IMR-90 (cell line): ENCODE data around the gene EFS. TPM values are rescaled to one million over a fixed set of nuclear protein-coding genes. Genes with fewer than 3 reads are reported as not detected.

Source experiments
- ATAC-seq: fragments of 200-7000 bp; cut with Tn5 transposase; 2 replicates; pipeline ENCODE4 v1.9.1; 2020; ENCODE audit warnings: low read depth, mild to moderate bottlenecking, moderate library complexity
- BruUV-seq: library from RNA; stranded (reverse); fragments of 400-500 nt; replicated peaks from 2 replicates; lab custom pipeline; 2021; lab: Mats Ljungman, UMichigan
- CTCF ChIA-PET: fragments of 300-600 bp; formaldehyde crosslinking; extraction: SDS; loops from one replicate; lab custom pipeline; 2021; ENCODE audit warnings: antibody characterized with exemption; lab: Yijun Ruan, JAX
- POLR2A ChIA-PET: fragments of 300-600 bp; sonication (Branson Sonifier 250); formaldehyde crosslinking; loops from one replicate; lab custom pipeline; 2022; ENCODE audit warnings: antibody characterized with exemption; ENCODE audit not compliant: unreplicated experiment; lab: Charles Lee
- DNase-seq: peaks from one replicate; pipeline ENCODE4 v3.0.0; 2013
- H2AFZ ChIP-seq: replicated peaks from 2 replicates; pipeline ENCODE3; 2013; ENCODE audit warnings: low read length, mild to moderate bottlenecking; ENCODE audit not compliant: poor library complexity
- H2AK5ac ChIP-seq: 2 replicates; pipeline ENCODE4 v1.6.1; 2013; ENCODE audit warnings: low read depth, low read length, inconsistent platforms
- H2AK9ac ChIP-seq: replicated peaks from 2 replicates; pipeline ENCODE3; 2013; ENCODE audit warnings: mild to moderate bottlenecking, low read depth, low read length, moderate library complexity; ENCODE audit not compliant: poor library complexity
- H2BK120ac ChIP-seq: 2 replicates; pipeline ENCODE4 v1.6.1; 2013; ENCODE audit warnings: low read depth, low read length, inconsistent platforms
- H2BK15ac ChIP-seq: 3 replicates; pipeline ENCODE4 v1.6.1; 2013; ENCODE audit warnings: low read depth, low read length, inconsistent platforms
- H2BK20ac ChIP-seq: 2 replicates; pipeline ENCODE4 v1.6.1; 2013; ENCODE audit warnings: low read depth, mild to moderate bottlenecking, inconsistent platforms, low read length, moderate library complexity
- H2BK5ac ChIP-seq: 2 replicates; pipeline ENCODE4 v1.6.1; 2013; ENCODE audit warnings: mild to moderate bottlenecking, low read depth, low read length, inconsistent platforms; ENCODE audit not compliant: poor library complexity, severe bottlenecking
- H3K14ac ChIP-seq: replicated peaks from 2 replicates; pipeline ENCODE4 v1.6.1; 2013; ENCODE audit warnings: low read depth, low read length, inconsistent platforms
- H3K18ac ChIP-seq: 2 replicates; pipeline ENCODE4 v1.6.1; 2013; ENCODE audit warnings: low read depth, low read length, control low read depth
- H3K23ac ChIP-seq: 2 replicates; pipeline ENCODE4 v1.6.1; 2013; ENCODE audit warnings: low read depth, low read length, inconsistent platforms
- H3K27ac ChIP-seq: 2 replicates; pipeline ENCODE4 v1.5.1; 2013; ENCODE audit warnings: mild to moderate bottlenecking, control low read depth, low read length; ENCODE audit not compliant: insufficient read depth
- H3K27me3 ChIP-seq: 2 replicates; pipeline ENCODE4 v1.6.1; 2013; ENCODE audit warnings: low read length; ENCODE audit not compliant: control insufficient read depth, insufficient read depth
- H3K36me3 ChIP-seq: 2 replicates; pipeline ENCODE4 v1.6.1; 2013; ENCODE audit warnings: low read length, mixed read lengths; ENCODE audit not compliant: control insufficient read depth, insufficient read depth
- H3K4ac ChIP-seq: 2 replicates; pipeline ENCODE4 v1.6.1; 2013; ENCODE audit warnings: low read depth, low read length, inconsistent platforms
- H3K4me1 ChIP-seq: 2 replicates; pipeline ENCODE4 v1.6.1; 2013; ENCODE audit warnings: low read length, mixed read lengths; ENCODE audit not compliant: control insufficient read depth, insufficient read depth
- H3K4me2 ChIP-seq: 2 replicates; pipeline ENCODE4 v1.6.1; 2013; ENCODE audit warnings: low read depth, mild to moderate bottlenecking, control low read depth, low read length, moderate library complexity
- H3K4me3 ChIP-seq: 2 replicates; pipeline ENCODE4 v1.5.1; 2013; ENCODE audit warnings: low read depth, mild to moderate bottlenecking, control low read depth, low read length, moderate library complexity; ENCODE audit not compliant: insufficient read depth
- H3K56ac ChIP-seq: 2 replicates; pipeline ENCODE4 v1.6.1; 2013; ENCODE audit warnings: low read length, inconsistent platforms; ENCODE audit not compliant: insufficient read depth; ENCODE audit errors: extremely low read depth
- H3K79me1 ChIP-seq, 2 experiments: 2 replicates each; pipeline ENCODE4 v1.6.1; 2013; ENCODE audit warnings: low read length in 2 of 2, inconsistent platforms in 1 of 2, low read depth in 1 of 2
- H3K9ac ChIP-seq: 2 replicates; pipeline ENCODE4 v1.6.1; 2013; ENCODE audit warnings: low read depth, low read length, control low read depth
- H3K9me1 ChIP-seq: 2 replicates; pipeline ENCODE4 v1.6.1; 2013; ENCODE audit warnings: low read length, inconsistent platforms; ENCODE audit not compliant: insufficient read depth
- H3K9me3 ChIP-seq: 2 replicates; pipeline ENCODE4 v1.6.1; 2013; ENCODE audit warnings: low read length; ENCODE audit not compliant: control insufficient read depth, insufficient read depth
- H4K20me1 ChIP-seq: 2 replicates; pipeline ENCODE4 v1.6.1; 2013; ENCODE audit warnings: low read length, inconsistent platforms; ENCODE audit not compliant: insufficient read depth
- H4K5ac ChIP-seq: 2 replicates; pipeline ENCODE4 v1.6.1; 2013; ENCODE audit warnings: mild to moderate bottlenecking, low read depth, low read length, control low read depth
- H4K8ac ChIP-seq, 2 experiments: 2 replicates each; pipeline ENCODE4 v1.6.1; 2013; ENCODE audit warnings: low read depth in 2 of 2, low read length in 2 of 2, control low read depth in 1 of 2, inconsistent platforms in 1 of 2
- H4K91ac ChIP-seq: 2 replicates; pipeline ENCODE4 v1.6.1; 2013; ENCODE audit warnings: low read depth, low read length, inconsistent platforms; ENCODE audit not compliant: insufficient read depth
- BHLHE40 ChIP-seq: fragments of 150-350 bp; IDR thresholded peaks from 2 replicates; pipeline ENCODE4 v1.6.1; 2016; ENCODE audit warnings: mild to moderate bottlenecking, low read depth, low read length
- CEBPB ChIP-seq: IDR thresholded peaks from 2 replicates; pipeline ENCODE4 v1.6.1; 2012; ENCODE audit warnings: low read depth, low read length, improper control_type of control experiment
- CHD1 ChIP-seq: IDR thresholded peaks from 2 replicates; pipeline ENCODE4 v1.6.1; 2012; ENCODE audit warnings: low read depth, low read length, improper control_type of control experiment
- CTCF ChIP-seq: conservative IDR thresholded peaks from 2 replicates; pipeline ENCODE4 v1.5.1; 2012; ENCODE audit warnings: mild to moderate bottlenecking, low read depth, low read length, improper control_type of control experiment
- FOS ChIP-seq: fragments of 150-350 bp; IDR thresholded peaks from 2 replicates; pipeline ENCODE4 v1.6.1; 2016; ENCODE audit warnings: low read depth, low read length
- MAFK ChIP-seq: IDR thresholded peaks from 2 replicates; pipeline ENCODE4 v1.6.1; 2012; ENCODE audit warnings: low read depth, low read length, improper control_type of control experiment
- MAZ ChIP-seq: IDR thresholded peaks from 2 replicates; pipeline ENCODE4 v1.6.1; 2012; ENCODE audit warnings: low read depth, mild to moderate bottlenecking, low read length, improper control_type of control experiment, moderate library complexity, borderline replicate concordance
- MXI1 ChIP-seq: IDR thresholded peaks from 2 replicates; pipeline ENCODE4 v1.6.1; 2012; ENCODE audit warnings: low read depth, mild to moderate bottlenecking, low read length, moderate library complexity, borderline replicate concordance
- NFE2L2 ChIP-seq: fragments of 150-350 bp; IDR thresholded peaks from 2 replicates; pipeline ENCODE4 v1.6.1; 2016; ENCODE audit warnings: low read depth, mild to moderate bottlenecking, low read length
- POLR2A ChIP-seq: IDR thresholded peaks from 2 replicates; pipeline ENCODE4 v1.6.1; 2012; ENCODE audit warnings: mild to moderate bottlenecking, low read depth, low read length
- RAD21 ChIP-seq: IDR thresholded peaks from 2 replicates; pipeline ENCODE4 v1.6.1; 2012; ENCODE audit warnings: low read length, improper control_type of control experiment
- RCOR1 ChIP-seq: IDR thresholded peaks from 2 replicates; pipeline ENCODE4 v1.6.1; 2012; ENCODE audit warnings: mild to moderate bottlenecking, low read length, improper control_type of control experiment; ENCODE audit not compliant: insufficient replicate concordance
- RFX5 ChIP-seq: IDR thresholded peaks from 2 replicates; pipeline ENCODE4 v1.8.0; 2012; ENCODE audit warnings: low read depth, mild to moderate bottlenecking, low read length, moderate library complexity
- SMC3 ChIP-seq: fragments of 150-350 bp; IDR thresholded peaks from 2 replicates; pipeline ENCODE4 v1.6.1; 2016; ENCODE audit warnings: low read depth, mild to moderate bottlenecking, antibody characterized with exemption, low read length, moderate library complexity
- whole genome bisulfite sequencing, 2 experiments: methylation state at CpG; one replicate each; pipeline versions ENCODE4 v1.1.5 to v1.1.7; 2013; ENCODE audit warnings: missing lambda C conversion rate in 2 of 2; ENCODE audit not compliant: insufficient read length in 1 of 2; ENCODE audit errors: extremely low coverage in 2 of 2; 5-methylcytosine and 5-hydroxymethylcytosine counted together
- dilution Hi-C: fragments of 300-500 bp; cut with HindIII; formaldehyde crosslinking; loops from one replicate; pipeline ENCODE4 v1.14.3; 2018; ENCODE audit warnings: low sequenced_read_pairs; ENCODE audit not compliant: unreplicated experiment
- in situ Hi-C: fragments of 300-500 bp; cut with MboI; formaldehyde crosslinking; loops from 3 replicates; pipeline ENCODE4 v1.14.3; 2019; ENCODE audit warnings: low sequenced_read_pairs, inconsistent platforms, mixed read lengths
- intact Hi-C: fragments of 100-400 bp; cut with micrococcal nuclease; formaldehyde crosslinking; loops from 2 replicates; pipeline ENCODE4 v1.10.0; 2022
- polyA plus RNA-seq, 3 experiments: library from polyadenylated mRNA; depleted of rRNA; stranded (reverse); fragments of >200 nt; gene quantifications; 2 replicates each; pipeline ENCODE4 v1.2.3, GENCODE V29; 2012; ENCODE audit warnings: low replicate concordance in 1 of 3
- total RNA-seq: library from RNA; depleted of rRNA; stranded (reverse); fragments of >200 nt; gene quantifications from 2 replicates; pipeline ENCODE4 v1.2.3, GENCODE V29; 2012
- TF ChIP-seq, protein P1 (sequence below): fragments of 150-350 bp; IDR thresholded peaks from 2 replicates; pipeline ENCODE4 v1.6.1; 2017; ENCODE audit warnings: mild to moderate bottlenecking, antibody characterized with exemption, low read length, low read depth
- TF ChIP-seq, protein P2 (sequence below): fragments of 150-350 bp; IDR thresholded peaks from 2 replicates; pipeline ENCODE4 v1.6.1; 2016; ENCODE audit warnings: low read depth, mild to moderate bottlenecking, low read length, moderate library complexity, borderline replicate concordance

EFS gene
- total and polyA plus RNA-seq, 2 of the 4 experiments (the other 2 are of a cell fraction), result 2.2 to 11.6 TPM

DNA sequence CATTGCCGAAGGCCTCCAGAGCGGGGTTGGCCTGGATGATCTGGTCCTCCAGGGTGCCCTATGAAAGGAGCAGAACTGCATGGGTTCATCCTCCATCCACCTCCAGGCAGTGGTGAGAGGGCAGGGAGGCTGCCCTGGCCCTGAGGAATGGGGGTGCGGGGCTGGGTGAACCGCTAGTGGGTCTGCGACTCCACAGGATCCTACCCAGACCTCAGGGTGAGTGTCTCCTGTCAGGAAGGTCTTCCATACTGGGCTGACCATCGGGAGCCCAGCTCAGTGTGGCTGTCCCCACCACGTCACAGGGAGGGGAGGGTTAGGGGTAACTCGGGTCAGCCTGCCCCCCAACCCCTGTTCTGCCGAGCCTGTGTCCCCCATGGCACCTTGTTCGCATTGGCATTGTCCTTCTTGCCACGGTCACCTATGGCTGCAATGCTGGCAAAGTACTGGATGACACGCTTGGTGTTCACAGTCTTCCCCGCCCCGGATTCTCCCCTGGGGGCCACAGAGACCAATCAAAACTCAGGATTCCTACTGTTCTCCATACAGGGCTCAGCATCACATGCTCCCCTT, 39.4 kb upstream of the EFS start:
- ChIA-PET CTCF (no interaction called here), POLR2A (no interaction called here)
- Histone ChIP-seq H4K91ac (no peak overlapping the region), H3K4me3 (no peak overlapping the region), H3K23ac (no peak overlapping the region), H3K56ac (no peak overlapping the region), H2AK9ac (no peak overlapping the region), H3K9me1 (peaks cover 2% of the 10 kb centered on the region; the same call in 1 of the 2 replicates), H2BK20ac (no peak overlapping the region), H3K9me3 (no peaks in the 10 kb centered on the region), H3K14ac (no peak overlapping the region), H2AFZ (no peak overlapping the region), H2AK5ac (no peak overlapping the region), H3K27ac (no peak overlapping the region), H2BK15ac (no peak overlapping the region), H4K20me1 (no peaks in the 10 kb centered on the region), H3K36me3 (no peaks in the 10 kb centered on the region), H3K27me3 (peaks cover 51% of the 10 kb centered on the region), H4K8ac (no peak overlapping the region), H3K18ac (no peak overlapping the region), H2BK120ac (no peak overlapping the region), H2BK5ac (no peak overlapping the region), H4K5ac (no peak overlapping the region), H3K4ac (no peak overlapping the region), H3K79me1 (no peaks in the 10 kb centered on the region), H3K9ac (no peak overlapping the region), H3K4me1 (no peaks in the 10 kb centered on the region), H3K4me2 (no peak overlapping the region)
- TF ChIP-seq, protein P1, sequence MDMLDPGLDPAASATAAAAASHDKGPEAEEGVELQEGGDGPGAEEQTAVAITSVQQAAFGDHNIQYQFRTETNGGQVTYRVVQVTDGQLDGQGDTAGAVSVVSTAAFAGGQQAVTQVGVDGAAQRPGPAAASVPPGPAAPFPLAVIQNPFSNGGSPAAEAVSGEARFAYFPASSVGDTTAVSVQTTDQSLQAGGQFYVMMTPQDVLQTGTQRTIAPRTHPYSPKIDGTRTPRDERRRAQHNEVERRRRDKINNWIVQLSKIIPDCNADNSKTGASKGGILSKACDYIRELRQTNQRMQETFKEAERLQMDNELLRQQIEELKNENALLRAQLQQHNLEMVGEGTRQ, result no peak
- TF ChIP-seq MAFK (no peak), MAZ (no peak), RCOR1 (no peak), CHD1 (no peak), BHLHE40 (no peak), FOS (no peak), RFX5 (no peak), POLR2A (no peak), MXI1 (no peak), CEBPB (no peak), CTCF (no peak), NFE2L2 (no peak), SMC3 (no peak), RAD21 (no peak)
- TF ChIP-seq, protein P2, sequence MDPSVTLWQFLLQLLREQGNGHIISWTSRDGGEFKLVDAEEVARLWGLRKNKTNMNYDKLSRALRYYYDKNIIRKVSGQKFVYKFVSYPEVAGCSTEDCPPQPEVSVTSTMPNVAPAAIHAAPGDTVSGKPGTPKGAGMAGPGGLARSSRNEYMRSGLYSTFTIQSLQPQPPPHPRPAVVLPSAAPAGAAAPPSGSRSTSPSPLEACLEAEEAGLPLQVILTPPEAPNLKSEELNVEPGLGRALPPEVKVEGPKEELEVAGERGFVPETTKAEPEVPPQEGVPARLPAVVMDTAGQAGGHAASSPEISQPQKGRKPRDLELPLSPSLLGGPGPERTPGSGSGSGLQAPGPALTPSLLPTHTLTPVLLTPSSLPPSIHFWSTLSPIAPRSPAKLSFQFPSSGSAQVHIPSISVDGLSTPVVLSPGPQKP, result no peak
- in situ Hi-C loops, result no loop called here
- no peak for DNase-seq
- ATAC-seq, result no peak
- no TSS peak for BruUV-seq
- intact Hi-C loops, result no loop called here
- 100% methylated on average over 1 of the region's 14 CpGs; no CpG with 5 or more reads in 1 of the 2 experiments for WGBS, 2 experiments
- dilution Hi-C loops, result no loop called here
